GM19043 (cell line): Measurements from ENCODE around the gene THOP1.

ENCODE experiments used
- ATAC-seq: cut with Tn5 transposase; IDR thresholded peaks from one replicate; pipeline ENCODE4 v1.9.1; 2021; ENCODE audit warnings: low read depth; ENCODE audit not compliant: unreplicated experiment

The THOP1 gene

GRCh38 chr19:2848616-2849015, 63.3 kb downstream of the THOP1 start:
- no peak for ATAC-seq

DNA sequence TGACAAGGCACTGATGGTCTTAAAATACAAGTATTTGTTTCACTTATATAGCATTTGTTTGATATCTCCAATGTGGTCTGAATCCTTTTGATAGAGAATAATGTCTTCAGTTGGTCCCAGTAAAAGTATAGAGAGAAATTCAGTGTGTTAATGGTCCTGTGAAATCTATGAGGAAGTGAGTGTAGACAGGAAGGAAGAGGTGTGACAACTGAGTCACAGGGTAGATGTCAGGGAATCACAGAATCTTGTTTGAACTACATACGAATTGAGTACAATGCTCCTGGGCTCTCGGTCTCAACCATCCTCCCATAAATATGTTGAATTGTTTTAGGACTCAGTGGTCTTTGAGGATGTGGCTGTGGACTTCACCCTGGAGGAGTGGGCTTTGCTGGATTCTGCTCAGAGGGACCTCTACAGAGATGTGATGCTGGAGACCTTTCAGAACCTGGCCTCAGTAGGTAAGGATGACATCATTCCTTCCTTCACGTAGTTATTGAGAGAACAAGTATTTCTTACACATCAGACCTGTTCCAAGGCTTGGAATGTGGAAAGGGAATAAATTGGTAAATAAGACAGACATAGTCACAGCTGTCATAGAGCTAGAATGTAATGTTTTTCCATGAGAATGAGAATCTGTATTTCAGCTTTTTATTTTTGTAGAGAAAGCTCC, 65.1 kb downstream of the THOP1 start:
- no peak for ATAC-seq

DNA sequence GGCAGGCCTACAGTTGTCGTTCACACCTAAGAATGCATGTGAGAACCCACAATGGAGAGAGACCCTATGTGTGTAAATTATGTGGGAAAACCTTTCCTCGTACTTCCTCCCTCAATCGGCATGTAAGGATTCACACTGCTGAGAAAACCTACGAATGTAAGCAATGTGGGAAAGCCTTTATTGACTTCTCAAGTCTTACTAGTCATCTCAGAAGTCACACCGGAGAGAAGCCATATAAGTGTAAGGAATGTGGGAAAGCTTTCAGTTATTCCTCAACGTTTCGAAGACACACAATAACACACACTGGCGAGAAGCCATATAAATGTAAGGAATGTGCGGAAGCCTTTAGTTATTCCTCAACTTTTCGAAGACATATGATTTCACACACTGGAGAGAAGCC, 67.3 kb downstream of the THOP1 start:
- ATAC-seq: no peak

- ATAC-seq: no peak
Measured at GRCh38 chr19:2853015-2853606, 67.8 kb downstream of the THOP1 start.

DNA sequence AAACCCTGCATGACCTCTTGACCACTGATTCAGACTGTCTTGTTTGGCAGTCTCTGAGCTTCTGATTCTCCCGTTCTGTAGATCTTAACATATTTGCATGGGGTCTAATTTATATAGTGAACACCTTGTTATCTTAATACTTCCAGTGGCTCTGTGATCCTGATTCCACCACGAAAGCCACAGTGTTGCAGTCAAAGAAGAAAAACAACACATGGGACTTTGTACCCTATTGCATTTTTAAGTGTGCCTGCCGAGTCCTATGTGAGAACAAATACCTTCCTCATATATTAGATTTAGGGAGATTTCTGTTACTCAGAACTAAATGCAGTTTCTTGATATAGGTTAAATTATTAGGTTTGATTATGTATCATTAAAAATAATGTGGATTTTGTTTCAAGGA, 69.5 kb downstream of the THOP1 start:
- no peak for ATAC-seq

DNA sequence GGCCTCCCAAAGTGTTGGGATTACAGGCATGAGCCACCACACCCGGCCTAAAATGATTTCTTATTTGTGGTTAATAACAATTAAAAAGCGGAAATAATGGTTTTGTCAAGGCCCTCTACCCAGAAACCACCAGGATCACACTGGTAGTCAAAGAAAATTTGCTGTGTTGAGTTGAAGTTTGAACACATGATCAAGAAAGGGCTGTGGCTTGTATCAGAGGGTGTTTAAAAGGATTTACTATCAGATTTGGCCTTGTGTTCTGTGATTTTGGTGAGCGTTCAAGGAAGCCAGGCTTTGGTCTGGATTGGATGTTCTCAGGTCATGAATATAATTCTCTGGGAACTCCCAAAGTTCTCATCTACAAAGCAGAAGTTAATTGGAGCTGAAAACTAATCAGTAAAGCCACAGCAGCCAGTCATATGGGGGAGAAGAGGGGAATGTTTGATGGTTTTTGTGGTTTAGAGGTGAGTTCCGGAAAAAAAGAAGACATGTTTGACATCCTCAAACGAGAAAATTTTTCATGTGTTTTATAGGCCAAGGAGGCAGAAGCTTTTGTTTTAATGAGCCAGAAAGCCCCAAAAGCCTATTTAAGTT, 71.3 kb downstream of the THOP1 start:
- no peak for ATAC-seq

GRCh38 chr19:2858864-2859263, 73.6 kb downstream of the THOP1 start:
- ATAC-seq: no peak

GRCh38 chr19:2863816-2864215, 78.5 kb downstream of the THOP1 start:
- ATAC-seq: no peak
